HepG2 (cell line): ENCODE measurements around the gene ZBTB46. TPM values are rescaled to one million over a fixed set of nuclear protein-coding genes. Genes with fewer than 3 reads are reported as not detected.
A peak's percentile ranks its signal among the peaks of the same experiment; 100 is the strongest.

Source experiments
- ERF ChIP-seq: IDR thresholded peaks from 2 replicates; pipeline ENCODE4 v1.6.1; 2018; ENCODE audit warnings: missing biosample characterization, missing genetic modification reagents
- FOXA1 ChIP-seq, 2 experiments: fragments of 450-650 bp in 1 of 2; sonication (generic) in 1 of 2; formaldehyde crosslinking in 1 of 2; IDR thresholded peaks; 2 replicates each; pipeline versions ENCODE4 v1.4.0 to v1.6.1; 2016 to 2020; ENCODE audit warnings: missing genetic modification reagents in 1 of 2
- GABPB1 ChIP-seq: IDR thresholded peaks from 2 replicates; pipeline ENCODE4 v1.6.1; 2016; ENCODE audit warnings: mild to moderate bottlenecking, missing genetic modification reagents, moderate library complexity, missing compliant biosample characterization
- HMGXB4 ChIP-seq, 2 experiments: sonication (generic) in 1 of 2; formaldehyde crosslinking in 1 of 2; IDR thresholded peaks; 2 replicates each; pipeline versions ENCODE4 v1.4.0 to v1.6.1; 2018 to 2020; ENCODE audit warnings: missing genetic modification reagents in 2 of 2, borderline replicate concordance in 1 of 2, low read depth in 1 of 2, mild to moderate bottlenecking in 1 of 2, missing biosample characterization in 1 of 2
- HOXA3 ChIP-seq: sonication (generic); formaldehyde crosslinking; IDR thresholded peaks from 2 replicates; pipeline ENCODE4 v1.5.0; 2020; ENCODE audit warnings: missing genetic modification reagents
- SIX1 ChIP-seq: sonication (generic); formaldehyde crosslinking; IDR thresholded peaks from 2 replicates; pipeline ENCODE4 v1.4.0; 2020; ENCODE audit warnings: missing genetic modification reagents, borderline replicate concordance
- SMAD3 ChIP-seq: sonication (generic); formaldehyde crosslinking; IDR thresholded peaks from 2 replicates; pipeline ENCODE4 v1.4.0; 2020; ENCODE audit warnings: missing genetic modification reagents
- TBX2 ChIP-seq: sonication (generic); formaldehyde crosslinking; IDR thresholded peaks from 2 replicates; pipeline ENCODE4 v1.5.0; 2020; ENCODE audit warnings: missing genetic modification reagents, mild to moderate bottlenecking, borderline replicate concordance
- ZC3H13 ChIP-seq: sonication (generic); formaldehyde crosslinking; IDR thresholded peaks from 2 replicates; pipeline ENCODE4 v1.8.1; 2023; ENCODE audit warnings: mild to moderate bottlenecking, missing genetic modification reagents, moderate library complexity
- ZMAT5 ChIP-seq: sonication (generic); formaldehyde crosslinking; IDR thresholded peaks from 2 replicates; pipeline ENCODE4 v1.5.0; 2020; ENCODE audit warnings: mild to moderate bottlenecking, low read depth, missing genetic modification reagents, borderline replicate concordance
- ZMYM4 ChIP-seq: sonication (generic); formaldehyde crosslinking; IDR thresholded peaks from 2 replicates; pipeline ENCODE4 v1.8.1; 2023; ENCODE audit warnings: mild to moderate bottlenecking, missing genetic modification reagents
- ZNF441 ChIP-seq: sonication (generic); formaldehyde crosslinking; IDR thresholded peaks from 2 replicates; pipeline ENCODE4 v1.7.0; 2021; ENCODE audit warnings: missing genetic modification reagents, borderline replicate concordance
- ZNF550 ChIP-seq: sonication (generic); formaldehyde crosslinking; IDR thresholded peaks from 2 replicates; pipeline ENCODE4 v1.4.0; 2020; ENCODE audit warnings: mild to moderate bottlenecking, missing genetic modification reagents, borderline replicate concordance
- ZNF747 ChIP-seq: sonication (generic); formaldehyde crosslinking; IDR thresholded peaks from 2 replicates; pipeline ENCODE4 v1.8.1; 2023; ENCODE audit warnings: missing genetic modification reagents, mild to moderate bottlenecking, borderline replicate concordance
- ZNF768 ChIP-seq: sonication (generic); formaldehyde crosslinking; IDR thresholded peaks from 2 replicates; pipeline ENCODE4 v1.4.0; 2020; ENCODE audit warnings: missing genetic modification reagents
- ZNF839 ChIP-seq: sonication (generic); formaldehyde crosslinking; IDR thresholded peaks from 2 replicates; pipeline ENCODE4 v1.4.0; 2020; ENCODE audit warnings: missing genetic modification reagents, mild to moderate bottlenecking, borderline replicate concordance
- ZNF841 ChIP-seq: sonication (generic); formaldehyde crosslinking; IDR thresholded peaks from 2 replicates; pipeline ENCODE4 v1.8.1; 2023; ENCODE audit warnings: missing genetic modification reagents, borderline replicate concordance
- ZNF850 ChIP-seq: sonication (generic); formaldehyde crosslinking; conservative IDR thresholded peaks from 2 replicates; pipeline ENCODE4 v1.9.0; 2021; ENCODE audit warnings: mild to moderate bottlenecking, missing genetic modification reagents
- ZSCAN22 ChIP-seq: sonication (generic); formaldehyde crosslinking; IDR thresholded peaks from 2 replicates; pipeline ENCODE4 v1.4.0; 2020; ENCODE audit warnings: mild to moderate bottlenecking, missing genetic modification reagents
- polyA plus RNA-seq, 8 experiments: library from polyadenylated mRNA; depleted of rRNA in 3 of 8; stranded (reverse) in 7 of 8; unstranded in 1 of 8; fragments of >200 nt; fragmentation: Illumina TruSeq in 4 of 8; extraction: Trizol in 4 of 8; gene quantifications; 2 replicates each; pipeline versions ENCODE4 v1.2.1 to v1.2.3, GENCODE V29; 2011 to 2016; ENCODE audit warnings: low read depth in 4 of 8, missing spikeins in 1 of 8, mixed read lengths in 1 of 8; ENCODE audit not compliant: insufficient read depth in 1 of 8
- total RNA-seq, 5 experiments: library from RNA; depleted of rRNA; stranded (reverse); fragments of >200 nt; fragmentation: Illumina TruSeq; extraction: Trizol; gene quantifications; 2 replicates each; pipeline ENCODE4 v1.2.3, GENCODE V29; 2016; ENCODE audit warnings: low read depth in 1 of 5
- TF ChIP-seq, protein P1 (sequence below): sonication (generic); formaldehyde crosslinking; IDR thresholded peaks from 2 replicates; pipeline ENCODE4 v1.5.0; 2020; ENCODE audit warnings: mild to moderate bottlenecking, missing genetic modification reagents
- TF ChIP-seq, protein P2 (sequence below): sonication (generic); formaldehyde crosslinking; IDR thresholded peaks from 2 replicates; pipeline ENCODE4 v1.4.0; 2020; ENCODE audit warnings: missing genetic modification reagents, mild to moderate bottlenecking, borderline replicate concordance

Gene ZBTB46
- total and polyA plus RNA-seq, 2 of the 13 experiments (the other 11 are each of a cell fraction or from before 2014, with no cell fraction given): 1.6 to 13.5 TPM

GRCh38 chr20:63740627-63741353 lies 90.3 kb downstream of the ZBTB46 start (continued):
- TF ChIP-seq SMAD3 (CRISPR knock-in tag): peak; percentile 95
- TF ChIP-seq ZMAT5 (CRISPR knock-in tag): peak; percentile 89; the same call in 1 of the 2 replicates
- peak; percentile 86; the same call in 1 of the 2 replicates for TF ChIP-seq ZNF768
- TF ChIP-seq ZMYM4 (CRISPR knock-in tag): peak; percentile 73
- 0 out of 2 replicates have a peak, but pooled peaks have one; percentile 67 for TF ChIP-seq ZNF850
- TF ChIP-seq SIX1 (CRISPR knock-in tag): peak; percentile 80
- TF ChIP-seq GABPB1 (CRISPR knock-in tag): peak; percentile 89
- TF ChIP-seq, protein P1, sequence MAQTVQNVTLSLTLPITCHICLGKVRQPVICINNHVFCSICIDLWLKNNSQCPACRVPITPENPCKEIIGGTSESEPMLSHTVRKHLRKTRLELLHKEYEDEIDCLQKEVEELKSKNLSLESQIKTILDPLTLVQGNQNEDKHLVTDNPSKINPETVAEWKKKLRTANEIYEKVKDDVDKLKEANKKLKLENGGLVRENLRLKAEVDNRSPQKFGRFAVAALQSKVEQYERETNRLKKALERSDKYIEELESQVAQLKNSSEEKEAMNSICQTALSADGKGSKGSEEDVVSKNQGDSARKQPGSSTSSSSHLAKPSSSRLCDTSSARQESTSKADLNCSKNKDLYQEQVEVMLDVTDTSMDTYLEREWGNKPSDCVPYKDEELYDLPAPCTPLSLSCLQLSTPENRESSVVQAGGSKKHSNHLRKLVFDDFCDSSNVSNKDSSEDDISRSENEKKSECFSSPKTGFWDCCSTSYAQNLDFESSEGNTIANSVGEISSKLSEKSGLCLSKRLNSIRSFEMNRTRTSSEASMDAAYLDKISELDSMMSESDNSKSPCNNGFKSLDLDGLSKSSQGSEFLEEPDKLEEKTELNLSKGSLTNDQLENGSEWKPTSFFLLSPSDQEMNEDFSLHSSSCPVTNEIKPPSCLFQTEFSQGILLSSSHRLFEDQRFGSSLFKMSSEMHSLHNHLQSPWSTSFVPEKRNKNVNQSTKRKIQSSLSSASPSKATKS (CRISPR knock-in tag): peak; percentile 93; the same call in 1 of the 2 replicates
- no peak for TF ChIP-seq FOXA1 (IDR thresholded peaks at IDR 0.05)
- TF ChIP-seq FOXA1 (CRISPR knock-in tag; IDR thresholded peaks at IDR 0.05): peak; percentile 46
- TF ChIP-seq, protein P2, sequence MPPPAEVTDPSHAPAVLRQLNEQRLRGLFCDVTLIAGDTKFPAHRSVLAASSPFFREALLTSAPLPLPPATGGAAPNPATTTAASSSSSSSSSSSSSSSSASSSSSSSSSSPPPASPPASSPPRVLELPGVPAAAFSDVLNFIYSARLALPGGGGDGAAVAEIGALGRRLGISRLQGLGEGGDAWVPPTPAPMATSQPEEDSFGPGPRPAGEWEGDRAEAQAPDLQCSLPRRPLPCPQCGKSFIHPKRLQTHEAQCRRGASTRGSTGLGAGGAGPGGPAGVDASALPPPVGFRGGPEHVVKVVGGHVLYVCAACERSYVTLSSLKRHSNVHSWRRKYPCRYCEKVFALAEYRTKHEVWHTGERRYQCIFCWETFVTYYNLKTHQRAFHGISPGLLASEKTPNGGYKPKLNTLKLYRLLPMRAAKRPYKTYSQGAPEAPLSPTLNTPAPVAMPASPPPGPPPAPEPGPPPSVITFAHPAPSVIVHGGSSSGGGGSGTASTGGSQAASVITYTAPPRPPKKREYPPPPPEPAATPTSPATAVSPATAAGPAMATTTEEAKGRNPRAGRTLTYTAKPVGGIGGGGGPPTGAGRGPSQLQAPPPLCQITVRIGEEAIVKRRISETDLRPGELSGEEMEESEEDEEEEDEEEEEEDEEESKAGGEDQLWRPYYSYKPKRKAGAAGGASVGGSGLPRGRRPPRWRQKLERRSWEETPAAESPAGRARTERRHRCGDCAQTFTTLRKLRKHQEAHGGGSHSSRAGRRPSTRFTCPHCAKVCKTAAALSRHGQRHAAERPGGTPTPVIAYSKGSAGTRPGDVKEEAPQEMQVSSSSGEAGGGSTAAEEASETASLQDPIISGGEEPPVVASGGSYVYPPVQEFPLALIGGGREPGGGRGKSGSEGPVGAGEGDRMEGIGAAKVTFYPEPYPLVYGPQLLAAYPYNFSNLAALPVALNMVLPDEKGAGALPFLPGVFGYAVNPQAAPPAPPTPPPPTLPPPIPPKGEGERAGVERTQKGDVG (CRISPR knock-in tag): peak; percentile 91; the same call in 1 of the 2 replicates
- TF ChIP-seq ZNF550: peak; percentile 69
- TF ChIP-seq ZNF441 (CRISPR knock-in tag): peak; percentile 68; the same call in 1 of the 2 replicates
- peak; percentile 99 for TF ChIP-seq TBX2 (CRISPR knock-in tag)
- peak; percentile 95 to 97 for TF ChIP-seq HMGXB4 (CRISPR knock-in tag; IDR thresholded peaks at IDR 0.05; ENCODE audit: borderline replicate concordance in 1 of 2, low read depth in 1 of 2)
- TF ChIP-seq ZSCAN22 (CRISPR knock-in tag): 0 out of 2 replicates have a peak, but pooled peaks have one; percentile 18
- TF ChIP-seq ERF (CRISPR knock-in tag): peak; percentile 98
- no peak for TF ChIP-seq ZNF841 (CRISPR knock-in tag)
- TF ChIP-seq ZNF747 (CRISPR knock-in tag): peak; percentile 99; the same call in 1 of the 2 replicates
- TF ChIP-seq HOXA3 (CRISPR knock-in tag): peak; percentile 97
- peak; percentile 78; the same call in 1 of the 2 replicates for TF ChIP-seq ZC3H13 (CRISPR knock-in tag)
- TF ChIP-seq ZNF839 (CRISPR knock-in tag): peak; percentile 85; the same call in 1 of the 2 replicates
